ENCODE measurements around the gene ZFR2.
"Not testable (repeated sequence)": the region's sequence is repeated elsewhere in the genome, so short reads cannot be mapped to it uniquely, and the experiment has no call there.

The ZFR2 gene

DNA sequence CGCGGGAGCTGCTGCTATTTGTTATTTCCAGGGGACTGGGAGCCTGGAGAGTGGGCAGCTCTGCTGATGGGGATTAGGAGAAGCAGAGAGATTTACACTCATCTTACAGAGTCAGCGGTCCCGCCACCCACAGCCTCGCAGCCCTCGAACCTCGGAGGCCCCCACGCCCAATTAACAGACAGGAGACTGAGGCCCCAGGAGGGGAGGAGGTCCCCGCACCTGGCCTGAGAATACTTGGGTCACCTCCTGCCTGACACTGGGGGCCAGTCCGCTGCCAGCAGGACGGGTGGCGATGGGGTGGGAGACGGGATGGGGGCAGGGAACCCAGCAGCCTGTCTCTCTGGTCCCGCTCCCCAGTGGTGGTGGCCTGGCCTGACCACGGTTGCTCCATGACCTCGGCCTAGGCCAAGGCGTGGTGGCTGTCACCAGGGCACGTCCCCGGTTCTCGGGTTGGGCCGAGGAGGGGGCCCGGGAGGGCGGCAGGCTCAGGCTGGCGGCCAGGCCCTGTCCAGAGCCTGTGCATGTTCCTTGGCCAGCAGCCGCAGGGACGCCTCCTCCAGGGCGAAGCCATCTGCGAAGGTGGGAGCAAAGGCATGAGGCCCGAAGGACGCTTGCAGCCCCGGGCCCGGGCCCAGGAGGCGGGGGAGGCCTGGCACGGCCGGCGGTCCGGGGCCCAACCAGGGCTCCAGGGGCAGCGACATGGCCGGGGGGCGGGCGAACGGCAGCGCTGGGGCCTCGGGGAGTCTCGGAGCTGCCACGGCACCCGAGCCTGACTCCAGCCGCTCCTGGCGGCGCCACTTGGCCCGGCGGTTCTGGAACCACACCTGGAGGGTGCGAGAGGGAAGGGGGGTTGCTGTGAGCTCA, 98.5 kb downstream of the ZFR2 start:
- no peak for DNase-seq

DNA sequence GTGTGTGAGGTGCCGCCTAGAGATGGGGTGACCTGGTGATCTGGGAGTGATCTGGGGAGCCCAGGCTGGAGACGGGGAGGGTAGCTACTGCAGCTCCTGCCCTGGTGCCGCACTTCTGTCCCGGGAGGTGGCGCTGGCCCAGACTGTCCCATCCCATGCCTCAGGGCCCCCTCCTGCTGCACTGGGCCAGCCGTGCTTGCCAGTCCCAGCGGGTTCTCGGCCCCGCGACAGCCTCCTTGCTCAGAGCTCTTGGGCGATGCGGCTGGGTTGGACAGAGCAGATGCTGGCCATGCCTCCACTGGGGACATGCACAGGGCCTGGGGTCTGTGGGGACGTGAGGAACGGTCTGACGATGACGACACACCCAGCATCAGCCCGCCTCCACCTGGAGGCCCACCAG, 99.3 kb downstream of the ZFR2 start:
- no peak for DNase-seq

DNA sequence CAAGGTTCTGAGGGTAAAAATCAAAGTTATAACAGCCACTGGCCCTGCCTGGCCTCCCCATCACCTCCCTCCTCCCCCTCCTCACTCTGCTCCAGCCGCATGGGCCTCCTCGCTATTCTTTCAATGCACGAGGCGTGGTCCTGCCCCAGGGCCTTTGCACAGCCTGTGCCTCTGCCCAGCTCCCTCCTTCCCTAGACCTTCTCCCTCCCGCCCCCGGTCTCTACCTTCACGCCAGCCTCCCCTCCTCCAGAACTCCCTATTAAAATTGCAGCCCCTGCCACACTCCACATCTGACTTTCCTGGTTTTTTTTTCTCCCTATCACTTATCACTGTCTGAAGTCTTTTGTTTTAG, 100.1 kb downstream of the ZFR2 start:
- no peak for DNase-seq

DNA sequence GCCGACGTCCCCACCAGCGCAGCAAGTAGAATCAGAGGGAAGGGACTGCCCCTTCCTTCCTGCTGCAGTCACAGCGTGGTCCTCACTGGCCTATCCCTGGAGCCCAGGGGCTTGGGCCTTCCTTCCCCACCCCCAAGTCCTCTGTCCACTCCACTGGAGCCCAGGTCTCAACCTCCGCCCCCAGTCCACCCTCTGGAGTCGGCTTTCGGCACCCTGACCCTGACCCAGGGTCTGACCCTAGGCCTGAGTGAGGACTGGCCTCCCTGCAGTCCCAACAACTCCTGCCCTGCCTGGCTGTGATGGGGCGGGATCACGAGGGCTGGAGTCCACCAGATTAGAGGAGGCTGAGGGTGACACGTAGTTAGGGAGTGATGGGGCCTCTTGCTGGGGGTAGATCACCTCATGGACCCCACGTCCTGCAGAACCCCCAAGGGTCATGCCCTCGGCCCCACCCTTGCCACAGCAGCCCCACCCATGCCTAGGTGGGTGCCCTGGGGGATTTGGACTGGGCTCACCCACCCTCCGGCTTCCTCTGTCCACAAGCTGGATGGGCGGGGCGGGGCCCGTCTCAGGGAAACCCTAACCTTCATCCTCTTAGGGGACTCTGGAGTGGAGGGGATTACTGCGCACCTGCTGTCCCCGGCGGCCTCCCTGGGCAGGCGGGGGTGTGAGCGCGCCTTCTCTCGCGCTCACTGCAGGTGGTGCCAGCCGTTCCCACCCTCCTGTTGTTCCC, 100.7 kb downstream of the ZFR2 start:
- DNase-seq, result no peak

DNA sequence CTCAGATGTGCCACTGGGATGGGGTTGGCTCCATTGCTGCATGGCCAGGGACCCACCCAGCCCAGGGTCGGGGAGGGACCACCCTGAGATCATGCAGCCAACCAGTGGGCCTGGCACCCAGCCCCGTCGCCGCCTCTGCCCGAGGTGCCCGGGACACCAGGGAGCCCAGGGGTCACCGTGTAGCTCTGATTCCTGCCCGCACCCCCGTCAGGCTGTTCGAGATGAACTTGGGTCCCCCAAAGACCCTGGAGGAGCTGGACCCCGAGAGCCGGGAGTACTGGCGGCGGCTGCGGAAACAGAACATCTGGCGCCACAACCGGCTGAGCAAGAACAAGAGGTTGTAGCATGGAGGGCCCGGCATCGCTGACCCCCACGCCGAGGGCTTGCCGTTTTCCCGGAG, 101.8 kb downstream of the ZFR2 start:
- DNase-seq, result no peak

DNA sequence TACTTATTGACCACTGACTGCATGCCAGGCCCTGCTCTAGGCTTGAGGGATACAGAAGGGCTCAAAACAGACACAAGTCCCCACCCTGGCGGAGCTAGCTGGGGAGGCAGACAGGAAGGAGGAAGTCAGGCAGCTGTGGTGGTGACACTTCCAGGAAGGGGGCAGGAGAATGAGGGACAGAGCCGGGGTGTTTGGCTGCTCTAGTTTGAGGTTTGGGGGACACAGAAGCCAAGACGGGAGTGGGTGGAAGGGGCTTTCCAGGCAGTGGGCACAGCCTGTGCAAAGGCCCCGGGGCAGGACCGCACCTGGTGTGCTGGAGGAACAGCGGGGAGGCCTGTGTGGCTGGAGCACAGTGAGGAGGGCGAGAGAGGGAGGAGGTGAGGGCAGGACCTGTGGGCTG, 102.3 kb downstream of the ZFR2 start:
- no peak for DNase-seq

DNA sequence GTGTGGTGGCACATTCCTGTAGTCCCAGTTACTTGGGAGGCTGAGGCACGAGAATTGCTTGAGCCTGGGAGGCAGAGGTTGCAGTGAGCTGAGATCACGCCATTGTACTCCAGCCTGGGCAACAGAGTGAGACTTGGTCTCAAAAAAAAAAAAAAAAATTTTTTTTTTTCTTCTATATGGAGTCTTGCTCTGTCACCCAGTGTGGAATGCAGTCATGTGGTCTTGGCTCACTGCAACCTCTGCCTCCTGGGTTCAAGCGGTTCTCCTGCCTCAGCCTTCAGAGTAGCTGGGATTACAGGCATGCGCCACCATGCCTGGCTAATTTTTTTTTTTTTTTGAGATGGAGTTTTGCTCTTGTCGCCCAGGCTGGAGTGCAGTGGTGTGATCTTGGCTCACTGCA, 103.1 kb downstream of the ZFR2 start:
- not testable (repeated sequence) for DNase-seq

DNA sequence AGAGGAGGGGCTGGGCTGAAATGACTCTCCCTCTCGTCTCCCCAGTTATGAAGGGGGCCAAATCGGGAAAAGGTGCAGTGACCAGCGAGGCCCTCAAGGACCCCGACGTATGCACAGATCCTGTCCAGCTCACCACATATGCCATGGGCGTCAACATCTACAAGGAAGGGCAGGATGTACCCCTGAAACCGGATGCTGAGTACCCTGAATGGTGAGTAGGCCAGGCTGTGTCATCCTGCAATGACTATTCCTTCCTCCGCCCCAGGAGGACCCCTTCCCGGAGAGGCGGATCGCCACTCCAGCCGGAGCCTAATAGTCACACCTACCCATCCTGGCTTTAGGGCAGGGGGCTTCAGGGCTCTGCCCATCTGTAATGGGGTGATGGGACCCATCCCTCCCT, 103.7 kb downstream of the ZFR2 start:
- no peak for DNase-seq

DNA sequence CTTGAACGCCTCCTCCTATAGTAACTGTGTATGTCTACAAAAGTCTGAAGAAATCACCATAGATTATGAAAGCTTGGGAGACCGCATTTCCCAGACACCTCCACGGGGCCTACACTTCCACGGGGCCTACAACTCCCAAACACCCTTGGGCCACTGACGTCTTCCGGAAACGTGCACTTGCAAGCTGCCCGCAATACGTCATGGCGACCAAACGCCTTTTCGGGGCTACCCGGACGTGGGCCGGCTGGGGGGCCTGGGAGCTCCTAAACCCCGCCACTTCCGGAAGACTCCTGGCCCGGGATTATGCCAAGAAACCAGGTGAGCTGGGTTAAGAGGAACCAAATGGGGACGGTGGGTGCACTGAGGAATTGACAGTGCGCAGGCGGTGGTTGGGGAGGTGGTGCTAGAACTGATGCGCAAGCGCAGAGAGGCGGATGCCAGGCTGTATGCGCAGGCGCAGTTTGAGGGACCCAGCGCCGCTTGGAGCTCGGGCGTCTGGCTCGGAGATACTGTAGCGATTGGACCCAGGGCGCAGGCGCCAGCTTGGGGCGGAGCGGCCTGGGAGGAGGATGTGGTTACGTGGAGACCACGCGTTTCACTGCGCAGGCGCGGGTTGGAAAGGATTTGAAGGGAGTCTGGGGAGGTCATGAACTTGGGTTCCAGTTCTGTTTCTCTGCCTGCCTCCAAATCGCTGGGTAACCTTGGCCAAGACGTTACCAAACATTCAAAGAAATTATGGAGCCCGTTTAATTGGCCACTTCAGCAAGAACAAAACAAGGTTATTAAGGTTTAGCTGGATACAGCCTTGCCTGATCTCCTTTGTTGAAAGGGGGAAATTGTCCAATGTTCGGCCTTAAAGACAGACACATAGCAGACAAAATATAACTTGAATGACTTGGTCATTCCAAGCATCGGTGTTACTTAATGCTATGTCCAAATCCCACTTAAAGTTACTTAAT, 106.1 kb downstream of the ZFR2 start, which contains the start of gene MRPL54:
Gene MRPL54, plus strand, starts transcription at position 182 of the 959 bp plus-strand sequence. Its CDS starts 19 bp downstream, at position 201.
- DNase-seq, result peak; percentile 97

DNA sequence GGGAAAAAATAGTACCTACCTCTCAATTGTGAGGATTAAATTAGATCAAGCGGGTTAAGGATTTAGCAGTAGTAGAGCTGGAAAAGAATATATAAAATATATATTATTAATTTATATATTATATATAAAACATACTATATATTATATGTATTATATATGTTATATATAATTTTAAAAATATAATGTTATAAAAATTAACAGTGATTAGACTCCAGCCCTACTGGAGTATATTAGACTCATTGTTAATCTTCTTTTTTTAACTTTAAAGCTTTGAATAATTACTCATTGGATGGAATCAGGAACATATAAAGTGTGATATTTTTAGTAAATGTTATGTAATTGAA, 106.7 kb downstream of the ZFR2 start:
- DNase-seq, result no peak

DNA sequence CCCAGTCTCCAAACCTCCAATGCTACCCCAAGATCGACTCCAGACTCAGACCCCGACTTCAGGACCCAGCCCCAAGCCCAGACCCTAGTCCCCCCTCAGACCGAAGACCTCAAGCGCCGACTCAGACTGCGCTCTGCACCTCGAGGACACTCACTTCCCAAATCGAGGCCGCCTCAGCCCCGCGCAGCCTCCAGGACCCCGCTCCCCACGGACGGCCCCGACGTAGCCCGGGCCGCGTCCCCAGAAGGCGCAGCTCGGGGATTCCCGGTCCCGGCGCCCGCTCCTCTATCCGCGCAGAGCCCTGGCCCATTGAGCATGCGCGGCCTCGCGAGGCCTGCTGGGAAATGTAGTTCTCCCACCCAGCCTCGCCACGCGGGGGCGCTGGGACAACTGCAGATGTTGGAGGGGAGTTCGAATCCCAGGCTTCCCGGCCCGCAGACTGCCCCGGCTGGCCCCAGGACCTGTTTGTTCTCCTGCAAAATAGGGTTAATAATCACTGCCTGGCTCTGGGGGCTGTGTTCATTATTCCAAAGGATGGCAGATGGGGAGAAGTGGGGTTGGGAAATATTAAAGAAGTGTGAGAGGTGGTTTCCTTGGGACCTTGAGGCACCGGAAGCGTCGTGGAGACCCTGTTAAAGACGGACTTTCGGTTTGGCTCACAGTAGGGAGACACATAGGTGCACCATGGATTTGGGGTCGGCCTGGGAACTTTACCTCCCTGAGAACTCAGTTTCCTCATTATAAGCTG, 107.3 kb downstream of the ZFR2 start, which contains the start of gene APBA3:
Gene APBA3, minus strand, starts transcription at position 311 of the 748 bp plus-strand sequence. CDS start 1,428 bp downstream, outside the sequence.
- DNase-seq, result peak; percentile 83

DNA sequence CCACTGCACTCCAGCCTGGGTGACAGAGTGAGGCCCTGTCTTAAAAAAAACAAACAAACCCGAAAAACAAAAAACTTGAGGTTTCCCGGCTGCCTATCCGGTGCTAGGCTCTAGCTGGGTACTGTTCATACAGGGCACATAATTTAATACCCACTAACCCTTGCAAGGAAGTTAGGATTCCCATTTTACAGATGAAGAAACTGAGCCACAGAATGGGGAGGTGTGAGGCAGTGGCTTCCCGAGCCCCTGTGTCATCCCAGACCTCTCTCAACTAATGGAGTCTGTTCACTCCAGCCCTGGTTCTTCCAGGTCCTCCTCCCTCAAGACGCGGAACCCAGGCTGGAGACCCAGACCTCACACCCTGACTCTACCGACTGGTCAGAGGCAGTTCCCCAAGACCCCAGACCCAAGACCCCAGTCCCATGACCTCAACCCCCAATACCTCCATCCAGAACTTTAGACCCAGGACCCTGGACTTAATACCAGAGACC, 107.9 kb downstream of the ZFR2 start:
- DNase-seq, result no peak

DNA sequence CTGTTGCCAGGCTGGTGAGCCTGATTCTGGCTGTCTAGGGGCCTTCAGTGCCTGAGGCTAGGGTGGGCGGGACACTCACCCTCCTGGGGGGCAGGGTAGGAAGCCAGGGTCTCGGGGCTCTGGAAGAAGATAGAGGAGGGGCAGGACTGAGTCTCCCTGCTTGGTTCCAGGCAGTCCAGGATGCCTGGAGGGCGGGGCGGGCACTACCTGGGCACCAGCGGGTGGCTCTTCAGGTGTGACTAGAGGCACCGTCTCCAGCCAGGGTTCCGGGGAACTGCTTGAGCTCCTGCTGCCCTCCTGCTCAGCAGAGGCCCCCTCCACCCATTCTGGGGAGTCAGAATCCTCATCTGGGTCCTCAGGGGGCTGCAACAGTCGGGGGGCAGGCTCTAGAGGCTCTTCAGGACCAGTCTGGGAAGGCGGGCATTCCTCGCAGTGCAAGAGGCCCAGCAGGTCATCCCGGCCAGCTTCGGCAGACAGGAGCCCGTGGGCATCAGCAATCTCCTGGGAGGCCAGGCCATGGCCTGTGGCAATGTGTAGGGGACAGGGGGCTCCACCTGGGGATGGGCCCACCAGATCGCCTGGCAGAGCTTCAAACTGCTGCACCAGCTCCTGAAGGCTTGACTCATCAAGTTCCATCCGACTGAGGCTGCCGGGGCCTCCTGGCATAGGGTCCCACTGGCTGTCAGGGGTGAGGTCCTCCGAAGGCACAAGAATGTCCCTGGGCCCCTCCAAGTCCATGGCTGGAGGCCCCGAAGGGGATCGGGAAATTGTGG, 109.2 kb downstream of the ZFR2 start:
- no peak for DNase-seq

DNA sequence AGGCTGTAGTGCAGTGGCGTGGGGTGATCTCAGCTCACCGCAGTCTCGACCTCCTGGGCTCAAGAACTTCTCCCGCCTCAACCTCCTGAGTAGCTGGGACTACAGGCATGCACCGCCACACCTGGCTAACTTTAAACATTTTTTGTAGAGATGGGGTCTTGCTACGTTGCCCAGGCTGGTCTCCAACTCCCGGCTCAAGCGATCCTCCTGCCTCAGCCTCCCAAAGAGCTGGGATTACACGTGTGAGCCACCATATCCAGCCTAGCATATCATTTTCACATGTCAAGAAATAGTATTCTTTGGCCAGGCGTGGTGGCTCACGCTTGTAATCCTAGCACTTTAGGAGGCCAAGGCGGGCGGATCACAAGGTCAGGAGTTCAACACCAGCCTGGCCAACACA, 110.5 kb downstream of the ZFR2 start:
- DNase-seq, result not testable (repeated sequence)

DNA sequence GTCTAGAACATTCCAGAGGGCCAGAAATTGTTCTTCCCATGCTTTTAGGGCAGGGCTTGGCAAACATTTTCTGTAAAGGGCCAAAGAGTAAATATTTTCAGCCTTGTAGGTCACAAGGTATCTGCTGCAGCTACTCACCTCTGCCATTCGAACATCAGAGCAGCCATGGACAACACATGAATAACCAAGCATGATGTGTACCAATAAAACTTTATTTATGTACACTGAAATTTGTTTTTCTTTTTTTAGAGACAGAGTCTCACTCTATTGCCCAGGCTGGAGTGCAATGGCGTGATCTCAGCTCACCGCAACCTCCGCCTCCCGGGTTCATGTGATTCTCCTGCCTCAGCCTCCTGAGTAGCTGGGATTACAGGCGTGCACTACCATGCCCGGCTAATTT, 111.1 kb downstream of the ZFR2 start:
- DNase-seq, result not testable (repeated sequence)
